ENCODE results near the gene SPRY1.

- TF ChIP-seq CTCF (IDR thresholded peaks at IDR 0.05; ENCODE audit: borderline replicate concordance, extremely low read depth, low read length, poor library complexity, severe bottlenecking) (no peak), EZH2 (IDR thresholded peaks at IDR 0.05; ENCODE audit: borderline replicate concordance, low read depth, low read length, severe bottlenecking) (no peak)
Measured at GRCh38 chr4:123427951-123428350, 31.4 kb downstream of the SPRY1 start.

All from DND-41 (cell line).